Endothelial cell of umbilical vein (primary cell): ENCODE results near the gene NAA40. TPM values are rescaled to one million over a fixed set of nuclear protein-coding genes. Genes with fewer than 3 reads are reported as not detected.

Experiments used
- BruUV-seq: library from RNA; stranded (reverse); fragments of 400-500 nt; replicated peaks from 2 replicates; lab custom pipeline; 2021; lab: Mats Ljungman, UMichigan
- CTCF ChIA-PET: fragments of 300-600, 350-600 bp; sonication (Branson Sonifier 250); formaldehyde crosslinking; loops from one replicate; lab custom pipeline; 2021; ENCODE audit warnings: antibody characterized with exemption, inconsistent platforms; lab: Charles Lee
- POLR2A ChIA-PET: fragments of 300-600, 350-600 bp; sonication (Branson Sonifier 250); formaldehyde crosslinking; loops from one replicate; lab custom pipeline; 2021; ENCODE audit warnings: antibody characterized with exemption, inconsistent platforms; lab: Charles Lee
- DNase-seq: peaks from one replicate; pipeline ENCODE4 v3.0.0-alpha.2; 2011; ENCODE audit warnings: low read depth, low spot score
- FAIRE-seq: peaks from 2 replicates; lab custom pipeline; 2011; peaks lifted over from hg19 to GRCh38; lab: Jason Lieb, UNC
- H2AFZ ChIP-seq: 2 replicates; pipeline ENCODE4 v1.6.0; 2012; ENCODE audit warnings: low read depth, low read length, control low read depth, inconsistent platforms
- H3K27ac ChIP-seq: 2 replicates; pipeline ENCODE4 v1.5.1; 2011; ENCODE audit warnings: low read depth, mild to moderate bottlenecking, control low read depth, low read length, moderate library complexity; ENCODE audit not compliant: insufficient read depth
- H3K27me3 ChIP-seq, 2 experiments: 2 replicates each; pipeline versions ENCODE4 v1.6.0 to v1.6.1; 2011; ENCODE audit warnings: low read length in 2 of 2, mixed read lengths in 1 of 2; ENCODE audit not compliant: control insufficient read depth in 2 of 2, insufficient read depth in 2 of 2
- H3K36me3 ChIP-seq, 2 experiments: 2 replicates in 1 of 2; 3 replicates in 1 of 2; pipeline ENCODE4 v1.5.1; 2011; ENCODE audit warnings: low read length in 2 of 2, mild to moderate bottlenecking in 1 of 2, moderate library complexity in 1 of 2; ENCODE audit not compliant: control insufficient read depth in 2 of 2, insufficient read depth in 2 of 2; ENCODE audit errors: extremely low read depth in 1 of 2
- H3K4me1 ChIP-seq: 3 replicates; pipeline ENCODE4 v1.5.1; 2011; ENCODE audit warnings: mild to moderate bottlenecking, low read length; ENCODE audit not compliant: control insufficient read depth, insufficient read depth; ENCODE audit errors: extremely low read depth
- H3K4me2 ChIP-seq: 2 replicates; pipeline ENCODE4 v1.6.1; 2011; ENCODE audit warnings: low read length, control low read depth, mixed read lengths; ENCODE audit not compliant: insufficient read depth
- H3K4me3 ChIP-seq, 3 experiments: fragments of 200-600 bp in 1 of 3; sonication (generic), shearing (Covaris generic) in 1 of 3; replicated peaks in 1 of 3; 2 replicates each; pipeline ENCODE4 v1.5.1; 2011 to 2016; ENCODE audit warnings: control low read depth in 3 of 3, low read length in 3 of 3, mild to moderate bottlenecking in 2 of 3, inconsistent platforms in 1 of 3, low read depth in 1 of 3, moderate library complexity in 1 of 3; ENCODE audit not compliant: insufficient read depth in 1 of 3
- H3K79me2 ChIP-seq: 2 replicates; pipeline ENCODE4 v1.6.0; 2012; ENCODE audit warnings: low read length, inconsistent platforms; ENCODE audit not compliant: control insufficient read depth, insufficient read depth
- H3K9ac ChIP-seq: replicated peaks from 2 replicates; pipeline ENCODE3; 2011; ENCODE audit warnings: low read length, control low read depth; ENCODE audit not compliant: insufficient read depth; ENCODE audit errors: extremely low read depth
- H3K9me1 ChIP-seq: replicated peaks from 3 replicates; pipeline ENCODE4 v1.6.0; 2011; ENCODE audit warnings: mild to moderate bottlenecking, low read length; ENCODE audit not compliant: control insufficient read depth, insufficient read depth; ENCODE audit errors: extremely low read depth
- H3K9me3 ChIP-seq: replicated peaks from 2 replicates; pipeline ENCODE4 v1.5.1; 2012; ENCODE audit warnings: low read length, inconsistent platforms; ENCODE audit not compliant: control insufficient read depth, insufficient read depth
- H4K20me1 ChIP-seq: replicated peaks from 2 replicates; pipeline ENCODE3; 2011; ENCODE audit warnings: mild to moderate bottlenecking, low read length; ENCODE audit not compliant: control insufficient read depth, insufficient read depth; ENCODE audit errors: extremely low read depth
- EZH2 ChIP-seq: IDR thresholded peaks from 2 replicates; pipeline ENCODE4 v1.6.1; 2012; ENCODE audit warnings: borderline replicate concordance, low read depth, mild to moderate bottlenecking, moderate library complexity, low read length, inconsistent platforms; ENCODE audit not compliant: severe bottlenecking
- FOS ChIP-seq: IDR thresholded peaks from 2 replicates; pipeline ENCODE4 v1.6.1; 2011; ENCODE audit warnings: mild to moderate bottlenecking, low read length, moderate library complexity, borderline replicate concordance; ENCODE audit not compliant: insufficient read depth
- GATA2 ChIP-seq: IDR thresholded peaks from 2 replicates; pipeline ENCODE4 v1.7.0; 2011; ENCODE audit warnings: low read depth, mild to moderate bottlenecking, moderate library complexity, mixed read lengths, low read length; ENCODE audit not compliant: insufficient read length, insufficient read depth
- JUN ChIP-seq: IDR thresholded peaks from 2 replicates; pipeline ENCODE4 v1.6.1; 2011; ENCODE audit warnings: borderline replicate concordance, low read depth; ENCODE audit not compliant: insufficient read length, insufficient read depth
- MAX ChIP-seq: IDR thresholded peaks from 2 replicates; pipeline ENCODE4 v1.6.1; 2011; ENCODE audit not compliant: insufficient read depth, insufficient read length
- MYC ChIP-seq: IDR thresholded peaks from one replicate; pipeline ENCODE4 v1.6.1; 2011; ENCODE audit warnings: mild to moderate bottlenecking, low read depth, low read length
- POLR2A ChIP-seq: IDR thresholded peaks from 2 replicates; pipeline ENCODE4 v1.6.1; 2012; ENCODE audit warnings: low read depth, mild to moderate bottlenecking, control low read depth, low read length
- POLR2AphosphoS5 ChIP-seq: IDR thresholded peaks from 2 replicates; pipeline ENCODE4 v1.6.1; 2012; ENCODE audit warnings: low read depth, mild to moderate bottlenecking, control low read depth, low read length, moderate library complexity; ENCODE audit not compliant: insufficient read depth
- dilution Hi-C: fragments of 300-500 bp; cut with MboI; formaldehyde crosslinking; loops from one replicate; pipeline ENCODE4 v1.15.0; 2019; ENCODE audit warnings: low sequenced_read_pairs; ENCODE audit not compliant: extremely low pct_ligation_motif_present
- intact Hi-C: fragments of 100-400 bp; cut with micrococcal nuclease; formaldehyde crosslinking; loops from one replicate; pipeline ENCODE4 v1.10.0; 2022
- polyA plus RNA-seq, 4 experiments: library from polyadenylated mRNA; depleted of rRNA in 3 of 4; stranded (reverse) in 3 of 4; unstranded in 1 of 4; fragments of >200 nt; gene quantifications; 2 replicates each; pipeline versions ENCODE4 v1.2.1 to v1.2.3, GENCODE V29; 2011 to 2012; ENCODE audit warnings: missing spikeins in 1 of 4
- total RNA-seq: library from RNA; stranded (reverse); gene quantifications from 2 replicates; pipeline ENCODE4 v1.2.3, GENCODE V29; 2021
- TF ChIP-seq, protein P1 (sequence below), 2 donors: IDR thresholded peaks; 1 replicate in 1 of 2; 2 replicates in 1 of 2; pipeline ENCODE4 v1.5.1; 2011; ENCODE audit warnings: low read length in 2 of 2, mild to moderate bottlenecking in 2 of 2, moderate library complexity in 2 of 2, control low read depth in 1 of 2, inconsistent platforms in 1 of 2, low read depth in 1 of 2; ENCODE audit not compliant: insufficient read depth in 1 of 2; ENCODE audit errors: extremely low read depth in 1 of 2

Gene NAA40
- total and polyA plus RNA-seq, 2 donors (not counting 3 experiments of a cell fraction or from before 2014, with no cell fraction given): 28.5 to 32.3 TPM

DNA sequence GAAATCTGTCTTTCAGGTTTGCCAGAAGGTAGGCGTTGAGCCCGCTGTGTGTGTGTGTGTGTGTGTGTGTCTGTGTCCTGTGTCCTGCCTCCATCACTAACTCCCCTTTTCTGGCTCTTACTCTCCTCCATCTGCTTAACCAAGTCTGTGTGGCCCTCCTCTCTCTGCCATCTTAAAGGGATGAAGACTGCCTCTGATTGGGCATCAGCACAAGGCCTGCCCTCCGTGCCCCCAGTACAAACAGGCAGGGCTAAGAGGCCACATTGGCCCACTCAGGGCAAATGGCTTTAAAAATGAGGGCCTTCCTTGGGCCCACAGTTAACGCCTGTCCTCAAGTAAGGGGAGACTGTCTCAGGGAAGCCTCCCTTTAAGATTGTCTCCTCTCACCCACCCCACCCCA is 32.7 kb upstream of the NAA40 start:
- H3K9me3 ChIP-seq: no peaks in the 10 kb centered on the region
- no peak overlapping the region for H3K4me3 ChIP-seq
- FAIRE-seq (no peak), DNase-seq (no peak)
- dilution Hi-C loops: no loop called here
- ChIA-PET POLR2A (interaction anchor here (0.7 kb wide), 1 partner anchor 39 kb away, joined by 3 read pairs; no protein-coding TSS in a partner anchor), CTCF (interaction anchor here (0.6 to 1.9 kb wide), 20 partner anchors 8 to 138 kb away, joined by 3 to 30 read pairs (median 5); partner anchors contain the start of genes COX8A, MARK2, RCOR2 and ZFTA)
- H3K4me2 ChIP-seq: no peak overlapping the region
- H2AFZ ChIP-seq: no peak overlapping the region
- H4K20me1 ChIP-seq: no peaks in the 10 kb centered on the region
- intact Hi-C loops: no loop called here
- H3K27ac ChIP-seq: no peak overlapping the region
- BruUV-seq: no TSS peak
- H3K9me1 ChIP-seq: no peaks in the 10 kb centered on the region
- no peaks in the 10 kb centered on the region for H3K79me2 ChIP-seq
- H3K4me1 ChIP-seq: no peaks in the 10 kb centered on the region
- H3K9ac ChIP-seq: no peak overlapping the region
- TF ChIP-seq JUN (no peak), FOS (no peak), POLR2A (no peak), MAX (no peak), EZH2 (no peak), GATA2 (no peak), POLR2AphosphoS5 (no peak), MYC (no peak)
- TF ChIP-seq, protein P1, sequence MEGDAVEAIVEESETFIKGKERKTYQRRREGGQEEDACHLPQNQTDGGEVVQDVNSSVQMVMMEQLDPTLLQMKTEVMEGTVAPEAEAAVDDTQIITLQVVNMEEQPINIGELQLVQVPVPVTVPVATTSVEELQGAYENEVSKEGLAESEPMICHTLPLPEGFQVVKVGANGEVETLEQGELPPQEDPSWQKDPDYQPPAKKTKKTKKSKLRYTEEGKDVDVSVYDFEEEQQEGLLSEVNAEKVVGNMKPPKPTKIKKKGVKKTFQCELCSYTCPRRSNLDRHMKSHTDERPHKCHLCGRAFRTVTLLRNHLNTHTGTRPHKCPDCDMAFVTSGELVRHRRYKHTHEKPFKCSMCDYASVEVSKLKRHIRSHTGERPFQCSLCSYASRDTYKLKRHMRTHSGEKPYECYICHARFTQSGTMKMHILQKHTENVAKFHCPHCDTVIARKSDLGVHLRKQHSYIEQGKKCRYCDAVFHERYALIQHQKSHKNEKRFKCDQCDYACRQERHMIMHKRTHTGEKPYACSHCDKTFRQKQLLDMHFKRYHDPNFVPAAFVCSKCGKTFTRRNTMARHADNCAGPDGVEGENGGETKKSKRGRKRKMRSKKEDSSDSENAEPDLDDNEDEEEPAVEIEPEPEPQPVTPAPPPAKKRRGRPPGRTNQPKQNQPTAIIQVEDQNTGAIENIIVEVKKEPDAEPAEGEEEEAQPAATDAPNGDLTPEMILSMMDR (IDR thresholded peaks at IDR 0.05; ENCODE audit: extremely low read depth in 1 of 2, insufficient read depth in 1 of 2, low read depth in 1 of 2, low read length in 2 of 2): no peak
- H3K27me3 ChIP-seq: no peaks in the 10 kb centered on the region
- peaks cover 4 to 51% of the 10 kb centered on the region in 2 experiments for H3K36me3 ChIP-seq
